GM11168 (cell line): ENCODE data around the gene MILR1.

Experiments used
- in situ Hi-C: fragments of 300-500 bp; cut with MboI; formaldehyde crosslinking; loops from one replicate; pipeline ENCODE4 v1.12.0; 2022; ENCODE audit warnings: low sequenced_read_pairs; ENCODE audit not compliant: unreplicated experiment

MILR1 gene

GRCh38 chr17:64499805-64500486, 51.0 kb downstream of the MILR1 start:
- in situ Hi-C loops: no loop called here

GRCh38 chr17:64500487-64500859, 51.6 kb downstream of the MILR1 start:
- in situ Hi-C loops: no loop called here

GRCh38 chr17:64500862-64501765, 52.2 kb downstream of the MILR1 start:
- in situ Hi-C loops: no loop called here

- in situ Hi-C loops: no loop called here
These were observed 53.1 kb downstream of the MILR1 start for GRCh38 chr17:64502021-64502420.

- in situ Hi-C loops: no loop called here
These were observed 53.9 kb downstream of the MILR1 start for GRCh38 chr17:64502809-64503208.

- in situ Hi-C loops: no loop called here
These were observed 54.4 kb downstream of the MILR1 start for GRCh38 chr17:64503341-64503740.

- in situ Hi-C loops: no loop called here
These were observed 55.2 kb downstream of the MILR1 start for GRCh38 chr17:64503821-64504768.

GRCh38 chr17:64504769-64505339, 55.9 kb downstream of the MILR1 start:
- in situ Hi-C loops: no loop called here

GRCh38 chr17:64505340-64506200, 56.7 kb downstream of the MILR1 start:
- in situ Hi-C loops: no loop called here

- in situ Hi-C loops: no loop called here
These were observed 57.3 kb downstream of the MILR1 start, which contains the start of gene DDX5 for GRCh38 chr17:64506201-64506575. TSS of gene DDX5 (minus strand) at chr17:64506289. CDS start at chr17:64506119, 170 bp downstream.

GRCh38 chr17:64506576-64507412, 57.9 kb downstream of the MILR1 start, which contains the start of gene CEP95:
TSS of gene CEP95 (plus strand) at chr17:64506977. CDS start at chr17:64507098, 121 bp downstream.
- in situ Hi-C loops: no loop called here

- in situ Hi-C loops: no loop called here
These were observed 58.5 kb downstream of the MILR1 start for GRCh38 chr17:64507413-64507782.

GRCh38 chr17:64508683-64509082, 59.8 kb downstream of the MILR1 start:
- in situ Hi-C loops: no loop called here

GRCh38 chr17:64509179-64509578, 60.3 kb downstream of the MILR1 start:
- in situ Hi-C loops: no loop called here

GRCh38 chr17:64515419-64515818, 66.5 kb downstream of the MILR1 start:
- in situ Hi-C loops: no loop called here

- in situ Hi-C loops: no loop called here
These were observed 66.9 kb downstream of the MILR1 start for GRCh38 chr17:64515829-64516228.
